ENCODE data around the gene ADORA3.

DNA sequence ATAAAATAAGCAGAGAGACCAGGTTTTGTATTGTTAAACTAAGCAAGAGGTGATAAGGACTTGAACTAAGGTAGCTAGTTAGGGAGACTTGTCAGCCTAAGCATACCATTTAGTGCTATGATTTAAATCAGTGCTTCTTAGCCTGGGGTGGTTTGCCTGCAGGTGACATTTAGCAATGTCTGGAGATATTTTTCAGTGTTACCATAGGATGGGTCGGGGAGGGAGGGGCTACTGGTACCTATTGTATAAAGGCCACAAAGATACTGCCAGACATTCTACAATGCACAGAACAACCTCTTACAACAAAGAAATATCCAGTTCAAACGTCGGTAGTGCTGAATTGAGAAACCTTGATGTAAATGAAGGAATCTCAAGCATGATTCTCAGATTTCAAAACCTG lies 50.9 kb downstream of the ADORA3 start:
- TF ChIP-seq JUND (IDR thresholded peaks at IDR 0.05; ENCODE audit: low read depth, low read length) = no peak
- TF ChIP-seq ZNF24 (IDR thresholded peaks at IDR 0.05) = no peak
- no peak for TF ChIP-seq CHD1 (IDR thresholded peaks at IDR 0.05; ENCODE audit: low read depth, low read length)
- TF ChIP-seq, protein P1, sequence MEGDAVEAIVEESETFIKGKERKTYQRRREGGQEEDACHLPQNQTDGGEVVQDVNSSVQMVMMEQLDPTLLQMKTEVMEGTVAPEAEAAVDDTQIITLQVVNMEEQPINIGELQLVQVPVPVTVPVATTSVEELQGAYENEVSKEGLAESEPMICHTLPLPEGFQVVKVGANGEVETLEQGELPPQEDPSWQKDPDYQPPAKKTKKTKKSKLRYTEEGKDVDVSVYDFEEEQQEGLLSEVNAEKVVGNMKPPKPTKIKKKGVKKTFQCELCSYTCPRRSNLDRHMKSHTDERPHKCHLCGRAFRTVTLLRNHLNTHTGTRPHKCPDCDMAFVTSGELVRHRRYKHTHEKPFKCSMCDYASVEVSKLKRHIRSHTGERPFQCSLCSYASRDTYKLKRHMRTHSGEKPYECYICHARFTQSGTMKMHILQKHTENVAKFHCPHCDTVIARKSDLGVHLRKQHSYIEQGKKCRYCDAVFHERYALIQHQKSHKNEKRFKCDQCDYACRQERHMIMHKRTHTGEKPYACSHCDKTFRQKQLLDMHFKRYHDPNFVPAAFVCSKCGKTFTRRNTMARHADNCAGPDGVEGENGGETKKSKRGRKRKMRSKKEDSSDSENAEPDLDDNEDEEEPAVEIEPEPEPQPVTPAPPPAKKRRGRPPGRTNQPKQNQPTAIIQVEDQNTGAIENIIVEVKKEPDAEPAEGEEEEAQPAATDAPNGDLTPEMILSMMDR (IDR thresholded peaks at IDR 0.05 in 2 of 3, conservative IDR thresholded peaks at IDR 0.05 in 1 of 3; ENCODE audit: control insufficient read depth in 2 of 3, extremely low read depth in 1 of 3, insufficient read depth in 1 of 3, low read depth in 3 of 3, low read length in 3 of 3) = no peak
- no peak for TF ChIP-seq POLR2AphosphoS5 (IDR thresholded peaks at IDR 0.05; ENCODE audit: low read length)
- no peak for TF ChIP-seq ASH2L (IDR thresholded peaks at IDR 0.05; ENCODE audit: borderline replicate concordance, low read depth)
- TF ChIP-seq, protein P2, sequence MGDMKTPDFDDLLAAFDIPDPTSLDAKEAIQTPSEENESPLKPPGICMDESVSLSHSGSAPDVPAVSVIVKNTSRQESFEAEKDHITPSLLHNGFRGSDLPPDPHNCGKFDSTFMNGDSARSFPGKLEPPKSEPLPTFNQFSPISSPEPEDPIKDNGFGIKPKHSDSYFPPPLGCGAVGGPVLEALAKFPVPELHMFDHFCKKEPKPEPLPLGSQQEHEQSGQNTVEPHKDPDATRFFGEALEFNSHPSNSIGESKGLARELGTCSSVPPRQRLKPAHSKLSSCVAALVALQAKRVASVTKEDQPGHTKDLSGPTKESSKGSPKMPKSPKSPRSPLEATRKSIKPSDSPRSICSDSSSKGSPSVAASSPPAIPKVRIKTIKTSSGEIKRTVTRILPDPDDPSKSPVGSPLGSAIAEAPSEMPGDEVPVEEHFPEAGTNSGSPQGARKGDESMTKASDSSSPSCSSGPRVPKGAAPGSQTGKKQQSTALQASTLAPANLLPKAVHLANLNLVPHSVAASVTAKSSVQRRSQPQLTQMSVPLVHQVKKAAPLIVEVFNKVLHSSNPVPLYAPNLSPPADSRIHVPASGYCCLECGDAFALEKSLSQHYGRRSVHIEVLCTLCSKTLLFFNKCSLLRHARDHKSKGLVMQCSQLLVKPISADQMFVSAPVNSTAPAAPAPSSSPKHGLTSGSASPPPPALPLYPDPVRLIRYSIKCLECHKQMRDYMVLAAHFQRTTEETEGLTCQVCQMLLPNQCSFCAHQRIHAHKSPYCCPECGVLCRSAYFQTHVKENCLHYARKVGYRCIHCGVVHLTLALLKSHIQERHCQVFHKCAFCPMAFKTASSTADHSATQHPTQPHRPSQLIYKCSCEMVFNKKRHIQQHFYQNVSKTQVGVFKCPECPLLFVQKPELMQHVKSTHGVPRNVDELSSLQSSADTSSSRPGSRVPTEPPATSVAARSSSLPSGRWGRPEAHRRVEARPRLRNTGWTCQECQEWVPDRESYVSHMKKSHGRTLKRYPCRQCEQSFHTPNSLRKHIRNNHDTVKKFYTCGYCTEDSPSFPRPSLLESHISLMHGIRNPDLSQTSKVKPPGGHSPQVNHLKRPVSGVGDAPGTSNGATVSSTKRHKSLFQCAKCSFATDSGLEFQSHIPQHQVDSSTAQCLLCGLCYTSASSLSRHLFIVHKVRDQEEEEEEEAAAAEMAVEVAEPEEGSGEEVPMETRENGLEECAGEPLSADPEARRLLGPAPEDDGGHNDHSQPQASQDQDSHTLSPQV (IDR thresholded peaks at IDR 0.05) = no peak
- TF ChIP-seq, protein P3, sequence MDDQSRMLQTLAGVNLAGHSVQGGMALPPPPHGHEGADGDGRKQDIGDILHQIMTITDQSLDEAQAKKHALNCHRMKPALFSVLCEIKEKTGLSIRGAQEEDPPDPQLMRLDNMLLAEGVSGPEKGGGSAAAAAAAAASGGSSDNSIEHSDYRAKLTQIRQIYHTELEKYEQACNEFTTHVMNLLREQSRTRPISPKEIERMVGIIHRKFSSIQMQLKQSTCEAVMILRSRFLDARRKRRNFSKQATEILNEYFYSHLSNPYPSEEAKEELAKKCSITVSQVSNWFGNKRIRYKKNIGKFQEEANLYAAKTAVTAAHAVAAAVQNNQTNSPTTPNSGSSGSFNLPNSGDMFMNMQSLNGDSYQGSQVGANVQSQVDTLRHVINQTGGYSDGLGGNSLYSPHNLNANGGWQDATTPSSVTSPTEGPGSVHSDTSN (IDR thresholded peaks at IDR 0.05; ENCODE audit: insufficient replicate concordance, low read depth, low read length) = no peak
- TF ChIP-seq JUNB (IDR thresholded peaks at IDR 0.05) = no peak
- no peak for TF ChIP-seq TCF12 (IDR thresholded peaks at IDR 0.05; ENCODE audit: low read depth, low read length)
- no peak for TF ChIP-seq ZNF207 (IDR thresholded peaks at IDR 0.05; ENCODE audit: borderline replicate concordance)
- no peak for TF ChIP-seq POLR2A (IDR thresholded peaks at IDR 0.05; ENCODE audit: low read depth, low read length)
